ENCODE measurements around the gene PTDSS2.
A peak's percentile ranks its signal among the peaks of the same experiment; 100 is the strongest.

PTDSS2 gene

GRCh38 chr11:518463-519202, 68.6 kb downstream of the PTDSS2 start:
- no peaks in the 10 kb centered on the region for H3K36me3 ChIP-seq (replicated peaks; ENCODE audit: insufficient read depth, low read length)
- no peaks in the 10 kb centered on the region for H3F3A ChIP-seq (ENCODE audit: insufficient read depth, low read length)
- H3K4me3 ChIP-seq (ENCODE audit: low read length) = no peak overlapping the region
- no peak overlapping the region for H3K4me2 ChIP-seq (ENCODE audit: low read depth, low read length)
- no peaks in the 10 kb centered on the region for H3K27me3 ChIP-seq (replicated peaks; ENCODE audit: insufficient read depth, low read length)
- no peak overlapping the region for H2AFZ ChIP-seq (ENCODE audit: low read length)
- H3K79me2 ChIP-seq (ENCODE audit: low read length) = no peaks in the 10 kb centered on the region
- no peaks in the 10 kb centered on the region for H3K4me1 ChIP-seq (ENCODE audit: low read length)
- no peak overlapping the region for H3K27ac ChIP-seq (ENCODE audit: low read length)
- H3K9me2 ChIP-seq (replicated peaks; ENCODE audit: insufficient read depth, low read length) = no peaks in the 10 kb centered on the region
- no peaks in the 10 kb centered on the region for H3K9me3 ChIP-seq (replicated peaks; ENCODE audit: insufficient read depth, low read length)
- DNase-seq = no peak
- no peak for TF ChIP-seq EZH2 (optimal IDR thresholded peaks at IDR 0.05; ENCODE audit: low read depth, low read length)
- peak; percentile 26 for TF ChIP-seq CTCF (IDR thresholded peaks at IDR 0.05; ENCODE audit: low read length)
- H3K9ac ChIP-seq (ENCODE audit: low read length) = no peak overlapping the region
- no peaks in the 10 kb centered on the region for H4K20me1 ChIP-seq (ENCODE audit: insufficient read depth, low read length)

- H3K27me3 ChIP-seq (replicated peaks; ENCODE audit: insufficient read depth, low read length) = peaks cover 5% of the 10 kb centered on the region; the same call in 1 of the 2 replicates
- H3K9me3 ChIP-seq (replicated peaks; ENCODE audit: insufficient read depth, low read length) = no peaks in the 10 kb centered on the region
- no peak overlapping the region for H3K4me2 ChIP-seq (ENCODE audit: low read depth, low read length)
- no peaks in the 10 kb centered on the region for H3K36me3 ChIP-seq (replicated peaks; ENCODE audit: insufficient read depth, low read length)
- H3K9ac ChIP-seq (ENCODE audit: low read length) = no peak overlapping the region
- H3F3A ChIP-seq (ENCODE audit: insufficient read depth, low read length) = no peaks in the 10 kb centered on the region
- H3K79me2 ChIP-seq (ENCODE audit: low read length) = no peaks in the 10 kb centered on the region
- H4K20me1 ChIP-seq (ENCODE audit: insufficient read depth, low read length) = no peaks in the 10 kb centered on the region
- no peak overlapping the region for H3K27ac ChIP-seq (ENCODE audit: low read length)
- no peak overlapping the region for H2AFZ ChIP-seq (ENCODE audit: low read length)
- no peaks in the 10 kb centered on the region for H3K4me1 ChIP-seq (ENCODE audit: low read length)
- no peak for DNase-seq
- no peak overlapping the region for H3K4me3 ChIP-seq (ENCODE audit: low read length)
- no peaks in the 10 kb centered on the region for H3K9me2 ChIP-seq (replicated peaks; ENCODE audit: insufficient read depth, low read length)
- TF ChIP-seq EZH2 (optimal IDR thresholded peaks at IDR 0.05; ENCODE audit: low read depth, low read length) (no peak), CTCF (IDR thresholded peaks at IDR 0.05; ENCODE audit: low read length) (no peak), EZH2phosphoT487 (IDR thresholded peaks at IDR 0.05; ENCODE audit: low read length) (no peak)
Measured at GRCh38 chr11:520428-521176, 70.5 kb downstream of the PTDSS2 start.

GRCh38 chr11:521177-521688, 71.2 kb downstream of the PTDSS2 start:
- Histone ChIP-seq H3K4me2 (ENCODE audit: low read depth, low read length) (no peak overlapping the region), H3K79me2 (ENCODE audit: low read length) (no peaks in the 10 kb centered on the region), H3K9me3 (replicated peaks; ENCODE audit: insufficient read depth, low read length) (no peaks in the 10 kb centered on the region), H4K20me1 (ENCODE audit: insufficient read depth, low read length) (no peaks in the 10 kb centered on the region), H3K27ac (ENCODE audit: low read length) (no peak overlapping the region), H3K27me3 (replicated peaks; ENCODE audit: insufficient read depth, low read length) (peaks cover 5% of the 10 kb centered on the region; the same call in 1 of the 2 replicates), H3K9ac (ENCODE audit: low read length) (no peak overlapping the region), H3K9me2 (replicated peaks; ENCODE audit: insufficient read depth, low read length) (no peaks in the 10 kb centered on the region), H2AFZ (ENCODE audit: low read length) (no peak overlapping the region), H3K4me1 (ENCODE audit: low read length) (no peaks in the 10 kb centered on the region), H3K4me3 (ENCODE audit: low read length) (no peak overlapping the region), H3F3A (ENCODE audit: insufficient read depth, low read length) (no peaks in the 10 kb centered on the region), H3K36me3 (replicated peaks; ENCODE audit: insufficient read depth, low read length) (no peaks in the 10 kb centered on the region)
- no peak for TF ChIP-seq EZH2phosphoT487 (IDR thresholded peaks at IDR 0.05; ENCODE audit: low read length)
- no peak for TF ChIP-seq EZH2 (optimal IDR thresholded peaks at IDR 0.05; ENCODE audit: low read depth, low read length)
- no peak for TF ChIP-seq CTCF (IDR thresholded peaks at IDR 0.05; ENCODE audit: low read length)
- DNase-seq = no peak
